GM12878 (cell line): ENCODE results near the gene MYO15B. TPM values are rescaled to one million over a fixed set of nuclear protein-coding genes. Genes with fewer than 3 reads are reported as not detected.

ENCODE experiments used
- ATAC-seq: fragments of 200-7000 bp; cut with Tn5 transposase; 3 replicates; pipeline ENCODE4 v1.9.1; 2020; ENCODE audit warnings: mild to moderate bottlenecking, moderate library complexity
- BruUV-seq: library from RNA; stranded (reverse); fragments of 400-500 nt; replicated peaks from 2 replicates; lab custom pipeline; 2021; lab: Mats Ljungman, UMichigan
- CTCF ChIA-PET: fragments of 300-600 bp; sonication (Branson Sonifier 250); formaldehyde crosslinking; extraction: SDS; loops from one replicate; lab custom pipeline; 2021; ENCODE audit warnings: inconsistent platforms; lab: Yijun Ruan, JAX
- POLR2A ChIA-PET: fragments of 350-600 bp; formaldehyde crosslinking; extraction: SDS; loops from one replicate; lab custom pipeline; 2021; ENCODE audit warnings: inconsistent platforms; lab: Charles Lee
- RAD21 ChIA-PET: fragments of 300-600 bp; sonication (Branson Sonifier 250); formaldehyde crosslinking; loops from one replicate; lab custom pipeline; 2023; ENCODE audit warnings: antibody characterized with exemption; ENCODE audit not compliant: unreplicated experiment; lab: Charles Lee
- SMC1A ChIA-PET: fragments of 300-600 bp; sonication (Branson Sonifier 250); formaldehyde crosslinking; loops from one replicate; lab custom pipeline; 2023; ENCODE audit not compliant: unreplicated experiment, uncharacterized antibody; lab: Charles Lee
- DNase-seq: peaks from one replicate; pipeline ENCODE4 v3.0.0-alpha.2; 2011; ENCODE audit warnings: low read depth, low spot score
- FAIRE-seq: peaks from 3 replicates; lab custom pipeline; 2011; peaks lifted over from hg19 to GRCh38; lab: Jason Lieb, UNC
- H2AFZ ChIP-seq: 2 replicates; pipeline ENCODE4 v1.6.0; 2011; ENCODE audit warnings: low read depth, low read length, control low read depth; ENCODE audit not compliant: control insufficient read depth
- H3K27ac ChIP-seq: 2 replicates; pipeline ENCODE4 v1.5.1; 2011; ENCODE audit warnings: control low read depth; ENCODE audit not compliant: control insufficient read depth, insufficient read depth
- H3K27me3 ChIP-seq, 2 experiments: replicated peaks in 1 of 2; 2 replicates each; pipeline versions ENCODE4 v1.6.0 to v1.6.1; 2011; ENCODE audit warnings: low read length in 1 of 2; ENCODE audit not compliant: control insufficient read depth in 2 of 2, insufficient read depth in 2 of 2
- H3K36me3 ChIP-seq, 2 experiments: 2 replicates each; pipeline ENCODE4 v1.5.1; 2011; ENCODE audit warnings: low read length in 1 of 2; ENCODE audit not compliant: control insufficient read depth in 2 of 2, insufficient read depth in 2 of 2
- H3K4me1 ChIP-seq: 2 replicates; pipeline ENCODE4 v1.6.1; 2011; ENCODE audit warnings: mild to moderate bottlenecking, low read length, moderate library complexity, mixed read lengths; ENCODE audit not compliant: control insufficient read depth, insufficient read depth
- H3K4me2 ChIP-seq: 2 replicates; pipeline ENCODE4 v1.6.0; 2011; ENCODE audit warnings: control low read depth; ENCODE audit not compliant: control insufficient read depth, insufficient read depth
- H3K4me3 ChIP-seq: fragments of 200-600 bp; sonication (generic); 2 replicates; pipeline ENCODE4 v1.5.1; 2016
- H3K79me2 ChIP-seq: 2 replicates; pipeline ENCODE4 v1.6.0; 2011; ENCODE audit warnings: low read length; ENCODE audit not compliant: control insufficient read depth, insufficient read depth
- H3K9ac ChIP-seq: 2 replicates; pipeline ENCODE4 v1.8.0; 2011; ENCODE audit warnings: low read length, control low read depth, mixed read lengths; ENCODE audit not compliant: control insufficient read depth, insufficient read depth
- H3K9me3 ChIP-seq: replicated peaks from 3 replicates; pipeline ENCODE4 v1.5.1; 2011; ENCODE audit warnings: mild to moderate bottlenecking, low read length; ENCODE audit not compliant: control insufficient read depth, insufficient read depth
- H4K20me1 ChIP-seq: 2 replicates; pipeline ENCODE4 v1.6.0; 2011; ENCODE audit not compliant: control insufficient read depth, insufficient read depth
- BHLHE40 ChIP-seq, 2 experiments: fragments of 450-650 bp in 1 of 2; IDR thresholded peaks; 2 replicates each; pipeline ENCODE4 v1.6.1; 2011 to 2017; ENCODE audit warnings: low read depth in 2 of 2, borderline replicate concordance in 1 of 2, improper control_type of control experiment in 1 of 2, low read length in 1 of 2, mild to moderate bottlenecking in 1 of 2
- DPF2 ChIP-seq: fragments of 450-650 bp; IDR thresholded peaks from 2 replicates; pipeline ENCODE4 v1.6.1; 2017; ENCODE audit warnings: mild to moderate bottlenecking
- EGR1 ChIP-seq, 2 experiments: IDR thresholded peaks; 1 replicate in 1 of 2; 2 replicates in 1 of 2; pipeline ENCODE4 v1.6.1; 2011 to 2012; ENCODE audit warnings: low read depth in 2 of 2, low read length in 2 of 2, borderline replicate concordance in 1 of 2, mild to moderate bottlenecking in 1 of 2, moderate library complexity in 1 of 2
- HDAC6 ChIP-seq: fragments of 200-600 bp; sonication (generic); IDR thresholded peaks from one replicate; pipeline ENCODE4 v1.8.0; 2017; ENCODE audit warnings: antibody characterized with exemption; ENCODE audit not compliant: unreplicated experiment
- IKZF1 ChIP-seq: fragments of 450-650 bp; conservative IDR thresholded peaks from 2 replicates; pipeline ENCODE4 v1.6.1; 2017; ENCODE audit warnings: antibody characterized with exemption, mild to moderate bottlenecking
- IKZF2 ChIP-seq, 2 experiments: fragments of 450-650 bp; IDR thresholded peaks; 2 replicates each; pipeline ENCODE4 v1.6.1; 2017; ENCODE audit warnings: mild to moderate bottlenecking in 2 of 2, moderate library complexity in 2 of 2
- MEF2B ChIP-seq: fragments of 450-650 bp; IDR thresholded peaks from 2 replicates; pipeline ENCODE4 v1.6.1; 2018; ENCODE audit warnings: mild to moderate bottlenecking, moderate library complexity; ENCODE audit not compliant: partially characterized antibody, poor library complexity, severe bottlenecking
- MTA3 ChIP-seq: IDR thresholded peaks from 2 replicates; pipeline ENCODE4 v1.6.1; 2012; ENCODE audit warnings: low read length, inconsistent platforms, borderline replicate concordance
- NR2F1 ChIP-seq: fragments of 450-650 bp; conservative IDR thresholded peaks from 2 replicates; pipeline ENCODE4 v1.6.1; 2017; ENCODE audit warnings: mild to moderate bottlenecking
- WGBS: methylation state at CpG from one replicate; pipeline ENCODE4 v1.1.6; 2016; ENCODE audit warnings: low lambda C conversion rate; ENCODE audit not compliant: insufficient replicate concordance, insufficient coverage; ENCODE audit errors: missing lambda C conversion rate; 5-methylcytosine and 5-hydroxymethylcytosine counted together
- in situ Hi-C: fragments of 300-500 bp; cut with MboI; formaldehyde crosslinking; loops from 9 replicates; pipeline ENCODE4 v1.14.3; 2018; ENCODE audit warnings: mixed read lengths
- intact Hi-C: fragments of 100-400 bp; cut with micrococcal nuclease; formaldehyde crosslinking; loops from one replicate; pipeline ENCODE4 v1.14.2; 2022; ENCODE audit not compliant: unreplicated experiment
- polyA plus RNA-seq, 11 experiments: library from polyadenylated mRNA; depleted of rRNA in 4 of 11; unstranded in 6 of 11; stranded (reverse) in 5 of 11; fragments of >200 nt; fragmentation: Nextera tagmentation in 4 of 11; fragmentation: Illumina TruSeq in 1 of 11; extraction: Ambion mirVana in 4 of 11; extraction: Trizol in 1 of 11; gene quantifications; 1 replicate in 1 of 11; 2 replicates in 10 of 11; pipeline versions ENCODE4 v1.2.1 to v1.2.3, GENCODE V29; 2011 to 2016; ENCODE audit warnings: inconsistent platforms in 2 of 11, missing spikeins in 2 of 11, low read depth in 1 of 11
- total RNA-seq, 4 experiments: library from RNA; depleted of rRNA in 3 of 4; stranded (reverse); fragments of >200 nt in 3 of 4; fragmentation: Illumina TruSeq in 1 of 4; extraction: Trizol in 1 of 4; gene quantifications; 2 replicates each; pipeline versions ENCODE4 v1.2.1 to v1.2.3, GENCODE V29; 2013 to 2021

MYO15B gene
- total and polyA plus RNA-seq, 10 of the 15 experiments (the other 5 are each of a cell fraction or from before 2014, with no cell fraction given): 0.67 to 15.4 (median 2.3) TPM; not detected in 1

- Histone ChIP-seq H3K4me1 (no peaks in the 10 kb centered on the region), H3K27ac (no peak overlapping the region), H3K9me3 (no peaks in the 10 kb centered on the region), H3K9ac (no peak overlapping the region), H3K36me3 (no peaks in the 10 kb centered on the region), H3K4me3 (no peak overlapping the region), H3K4me2 (no peak overlapping the region), H4K20me1 (no peaks in the 10 kb centered on the region), H3K79me2 (no peaks in the 10 kb centered on the region), H3K27me3 (no peaks in the 10 kb centered on the region), H2AFZ (no peak overlapping the region)
- TF ChIP-seq NR2F1: peak; percentile 52
- TF ChIP-seq IKZF1: peak; percentile 62
- 0 out of 4 replicates have a peak, but pooled peaks of 1 of the 2 experiments have one; percentile 17 for TF ChIP-seq IKZF2 (IDR thresholded peaks at IDR 0.05)
- peak; percentile 72 for TF ChIP-seq MEF2B
- TF ChIP-seq HDAC6: no peak
- peak; percentile 21 to 68; a peak in 2 of 4 replicates for TF ChIP-seq BHLHE40 (IDR thresholded peaks at IDR 0.05; ENCODE audit: borderline replicate concordance in 1 of 2, low read depth in 2 of 2, low read length in 1 of 2)
- no peak for TF ChIP-seq EGR1 (IDR thresholded peaks at IDR 0.05; ENCODE audit: borderline replicate concordance in 1 of 2, low read depth in 2 of 2, low read length in 2 of 2)
- no peak for TF ChIP-seq MTA3
- 0 out of 2 replicates have a peak, but pooled peaks have one; percentile 33 for TF ChIP-seq DPF2
- no peak for DNase-seq
- POLR2A ChIA-PET: no interaction called here
- 35% methylated on average over 25 of the region's 25 CpGs for WGBS
- SMC1A ChIA-PET: no interaction called here
- FAIRE-seq: no peak
- ATAC-seq: peak; percentile 58
- intact Hi-C loops: no loop called here
- in situ Hi-C loops: no loop called here
- no TSS peak for BruUV-seq
- RAD21 ChIA-PET: interaction anchor here (0.7 kb wide), 2 partner anchors 33 to 132 kb away, joined by 4 read pairs; no protein-coding TSS in a partner anchor
- CTCF ChIA-PET: interaction anchor here (1.2 to 2.8 kb wide), 5 partner anchors 9 to 143 kb away, joined by 3 to 17 read pairs (median 9); no protein-coding TSS in a partner anchor
These were observed 22.7 kb downstream of the MYO15B start for GRCh38 chr17:75610103-75610984.
